DMS53 treated with DMSO at 0.1 percent for 48 hours (cell line): ENCODE measurements around the gene ADCY6.

ENCODE experiments used
- DNase-seq: peaks from one replicate; lab custom pipeline; 2025; ENCODE audit not compliant: unreplicated experiment; lab: John Stamatoyannopoulos, UW

ADCY6 gene

GRCh38 chr12:48786591-48787544 lies 2.0 kb downstream of the ADCY6 start:
- DNase-seq = no peak

DNA sequence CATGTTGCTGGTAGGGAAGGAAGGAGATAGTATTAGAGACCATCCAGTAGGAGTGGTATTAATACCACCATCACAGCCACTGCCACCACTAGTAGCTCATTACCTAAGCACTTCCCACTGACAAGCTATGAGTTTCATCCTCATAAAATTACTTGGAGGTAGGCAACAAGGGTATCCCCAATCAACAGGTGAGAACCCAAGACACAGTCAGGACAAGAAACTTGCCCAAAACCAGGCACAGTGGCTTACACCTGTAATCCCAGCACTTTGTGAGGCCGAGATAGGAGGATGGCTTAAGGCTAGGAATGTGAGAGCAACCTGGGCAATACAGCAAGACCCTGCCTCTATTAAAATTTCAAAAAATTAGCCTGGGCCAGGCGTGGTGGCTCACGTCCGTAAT lies 5.5 kb downstream of the ADCY6 start:
- DNase-seq = no peak

GRCh38 chr12:48782457-48783395 lies 6.2 kb downstream of the ADCY6 start:
- DNase-seq = no peak

DNA sequence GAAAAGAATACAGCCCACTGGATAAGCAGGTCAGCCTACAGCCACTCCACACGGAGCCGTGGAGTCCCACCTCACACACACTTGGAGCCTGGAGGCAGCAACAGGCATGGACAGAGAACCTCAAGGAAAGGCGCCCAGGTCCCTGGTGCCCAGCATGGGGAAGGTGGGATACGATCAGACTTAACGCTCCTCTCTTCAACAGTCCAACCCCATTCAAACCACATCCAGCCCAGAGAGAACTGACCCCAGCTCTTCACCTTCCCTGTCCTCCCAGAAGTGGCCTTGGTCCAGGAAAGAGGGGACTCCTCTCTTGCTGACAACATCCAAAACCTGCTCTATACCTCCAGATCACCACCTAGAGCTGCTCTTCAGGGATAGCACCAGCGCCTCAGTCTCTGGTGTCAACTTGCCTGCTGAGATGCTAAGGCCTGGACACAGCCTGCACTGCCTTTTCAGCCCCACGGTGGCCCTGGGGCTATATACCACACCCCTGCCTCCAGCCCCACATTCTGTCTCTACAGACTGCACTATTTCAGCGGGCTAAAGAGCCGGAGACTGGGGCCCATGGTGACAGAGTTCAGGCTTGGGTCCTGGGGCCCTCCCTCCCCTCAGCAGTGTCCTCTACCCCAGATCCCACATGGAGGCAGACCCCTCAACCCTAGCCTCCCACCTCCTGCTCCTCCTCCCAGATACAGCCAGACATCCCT lies 7.0 kb downstream of the ADCY6 start:
- DNase-seq = no peak

- no peak for DNase-seq
Observed at GRCh38 chr12:48780381-48781025, 8.4 kb downstream of the ADCY6 start.

GRCh38 chr12:48779869-48780268 lies 9.0 kb downstream of the ADCY6 start:
- DNase-seq = no peak

GRCh38 chr12:48777501-48778400 lies 11.1 kb downstream of the ADCY6 start:
- DNase-seq = no peak

- no peak for DNase-seq
Observed at GRCh38 chr12:48776956-48777355, 11.9 kb downstream of the ADCY6 start.

- no peak for DNase-seq
Observed at GRCh38 chr12:48775991-48776649, 12.8 kb downstream of the ADCY6 start.

DNA sequence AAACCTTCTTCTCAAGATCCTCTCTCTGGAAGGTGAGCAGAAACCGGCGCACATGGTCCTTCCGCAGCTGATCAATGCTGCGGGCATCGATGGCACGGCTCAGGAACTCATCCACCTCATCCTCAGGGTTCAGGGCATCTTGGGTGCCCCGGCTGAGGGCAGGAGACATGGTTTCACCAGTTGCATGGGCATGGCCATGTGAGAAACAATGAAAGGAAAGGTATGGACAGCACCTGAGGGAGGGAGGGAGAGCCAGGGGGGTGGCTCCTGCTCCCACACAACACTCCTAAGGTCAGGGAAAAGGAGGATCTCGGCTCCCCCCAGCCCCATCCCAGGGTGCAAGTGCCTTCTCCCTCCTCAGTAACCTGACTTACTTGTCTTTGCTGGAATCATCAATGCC lies 13.6 kb downstream of the ADCY6 start:
- no peak for DNase-seq

- DNase-seq = no peak
Observed at GRCh38 chr12:48774516-48774915, 14.4 kb downstream of the ADCY6 start.

DNA sequence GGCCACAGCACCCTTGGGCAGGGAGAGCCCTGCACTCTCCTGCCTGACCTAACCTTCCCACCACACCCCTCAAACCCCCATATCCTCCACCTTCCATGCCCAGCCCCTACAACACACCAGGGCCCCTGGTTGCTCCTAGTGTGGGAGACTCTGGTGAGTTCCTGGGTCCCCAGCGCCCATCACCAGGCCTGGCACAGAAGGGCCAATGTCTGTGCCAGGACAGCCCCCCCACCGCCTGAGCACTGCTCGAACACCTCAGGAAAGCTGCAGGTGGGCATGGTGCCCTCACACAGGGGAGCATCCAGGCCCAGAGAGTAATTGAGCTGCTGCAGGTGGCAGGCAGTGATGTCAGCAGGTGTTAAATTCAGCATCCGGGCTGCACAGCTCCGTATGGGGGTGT lies 15.2 kb downstream of the ADCY6 start:
- no peak for DNase-seq

DNA sequence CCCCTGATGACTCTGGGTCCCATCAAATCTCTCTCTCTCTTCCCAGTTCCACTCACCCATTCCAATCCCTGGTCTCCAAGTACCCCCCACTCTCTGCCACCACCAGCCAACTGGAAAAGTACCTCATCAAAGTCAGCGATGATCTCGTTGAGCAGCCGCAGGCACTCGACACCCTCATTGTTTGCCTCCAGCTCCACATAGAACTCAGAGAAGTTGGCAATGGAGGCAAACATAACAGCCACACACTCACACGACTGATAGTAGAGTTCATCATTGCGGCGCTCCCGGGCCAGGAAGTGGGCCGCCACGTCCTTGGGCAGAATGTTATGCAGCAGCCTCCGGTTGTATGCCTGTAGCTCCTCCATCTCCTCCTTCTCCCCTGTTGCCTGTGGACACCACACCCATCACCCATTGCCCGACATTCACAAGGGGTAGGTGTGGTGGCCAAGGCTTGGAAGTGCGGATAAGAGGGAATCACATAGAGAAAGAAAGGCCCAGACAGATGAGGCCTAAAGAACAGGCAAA lies 17.2 kb downstream of the ADCY6 start:
- no peak for DNase-seq

GRCh38 chr12:48770756-48771155 lies 18.1 kb downstream of the ADCY6 start:
- DNase-seq = no peak

GRCh38 chr12:48768736-48769135 lies 20.2 kb downstream of the ADCY6 start:
- DNase-seq = no peak

DNA sequence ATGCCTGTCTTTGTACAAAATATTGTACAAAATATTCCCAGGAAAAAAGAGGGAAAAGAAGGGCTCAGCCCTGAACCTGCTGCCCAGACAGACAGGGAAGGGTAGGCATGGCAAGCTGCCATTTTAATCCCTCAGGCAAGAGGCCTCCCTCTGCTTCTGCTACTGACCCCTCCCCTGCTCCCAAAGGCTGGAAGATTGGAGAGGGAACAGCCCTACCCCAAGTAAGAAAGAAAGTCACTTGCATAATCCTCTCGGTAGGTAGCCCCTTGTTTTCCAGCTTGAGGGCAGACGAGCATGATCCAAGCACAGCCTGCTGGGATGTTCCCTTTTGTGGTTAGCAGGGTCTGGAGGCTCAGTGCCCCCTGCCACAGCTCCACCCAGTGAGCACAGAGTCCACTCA lies 20.7 kb downstream of the ADCY6 start:
- DNase-seq = no peak

DNA sequence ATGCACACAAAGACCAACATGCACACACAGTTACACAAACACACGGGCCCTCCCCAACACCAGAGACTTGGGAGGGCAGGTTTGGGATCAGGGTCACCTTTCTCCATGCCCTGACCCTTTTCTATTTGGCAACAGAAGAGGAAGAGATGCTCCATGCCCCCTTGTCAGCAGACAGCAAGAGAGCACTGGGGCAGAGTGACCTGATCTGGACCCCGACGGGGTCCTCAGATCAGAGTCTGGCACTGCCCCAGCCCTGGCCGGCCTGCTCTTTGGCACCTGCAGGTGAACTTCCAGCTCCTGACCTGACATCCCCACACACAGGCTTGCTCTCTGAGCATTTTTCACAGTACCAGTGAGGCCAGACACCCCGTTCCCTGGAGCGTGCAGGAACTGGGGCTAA lies 21.4 kb downstream of the ADCY6 start:
- DNase-seq = no peak

GRCh38 chr12:48767047-48767446 lies 21.8 kb downstream of the ADCY6 start:
- no peak for DNase-seq

DNA sequence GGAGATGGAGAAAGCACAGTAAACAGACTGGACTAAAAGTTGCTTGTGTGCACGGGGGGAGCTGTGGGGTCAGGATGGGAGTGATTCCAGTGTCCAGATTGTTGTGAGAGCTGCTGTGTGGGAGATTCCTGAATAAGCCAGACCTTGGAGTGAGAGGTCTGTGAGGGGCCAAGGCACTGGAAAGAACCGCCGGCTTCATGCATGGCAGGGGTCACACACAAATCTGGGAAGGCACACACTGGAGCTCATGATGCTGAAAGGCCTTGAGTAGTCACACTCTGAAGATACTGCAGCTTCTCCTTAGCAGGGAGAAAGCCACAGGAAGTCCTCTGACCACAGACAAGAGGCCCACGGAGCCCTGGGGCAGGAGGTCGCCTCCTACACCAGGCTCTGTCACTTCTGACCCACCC lies 23.1 kb downstream of the ADCY6 start:
- DNase-seq = no peak
